OCI-LY7 (cell line): ENCODE measurements around the gene TMEM63B. TPM values are rescaled to one million over a fixed set of nuclear protein-coding genes. Genes with fewer than 3 reads are reported as not detected.

Experiments
- BruUV-seq: library from RNA; stranded (reverse); fragments of 400-500 nt; replicated peaks from 2 replicates; lab custom pipeline; 2021; lab: Mats Ljungman, UMichigan
- CTCF ChIA-PET: fragments of 300-600 bp; sonication (Branson Sonifier 250); formaldehyde crosslinking; loops from one replicate; lab custom pipeline; 2022; ENCODE audit warnings: antibody characterized with exemption; ENCODE audit not compliant: unreplicated experiment; lab: Charles Lee
- POLR2A ChIA-PET: fragments of 300-600 bp; sonication (Branson Sonifier 250); formaldehyde crosslinking; loops from one replicate; lab custom pipeline; 2022; ENCODE audit warnings: antibody characterized with exemption; lab: Charles Lee
- DNase-seq: peaks from one replicate; pipeline ENCODE4 v3.0.0-alpha.2; 2015; ENCODE audit warnings: low spot score
- H2AFZ ChIP-seq: fragments of 200-600 bp; sonication (generic), shearing (Covaris generic); 2 replicates; pipeline ENCODE4 v1.6.1; 2014; ENCODE audit warnings: mild to moderate bottlenecking, antibody characterized with exemption, low read length, moderate library complexity
- H3K27ac ChIP-seq: fragments of 200-600 bp; sonication (generic); 2 replicates; pipeline ENCODE4 v1.5.1; 2014; ENCODE audit warnings: mixed run types, low read depth, mild to moderate bottlenecking, moderate library complexity, low read length, inconsistent platforms; ENCODE audit not compliant: poor library complexity, severe bottlenecking
- H3K36me3 ChIP-seq: fragments of 200-600 bp; sonication (generic); 2 replicates; pipeline ENCODE4 v1.6.1; 2014; ENCODE audit warnings: mild to moderate bottlenecking, antibody characterized with exemption, low read length, moderate library complexity, mixed read lengths; ENCODE audit not compliant: insufficient read depth
- H3K4me1 ChIP-seq: fragments of 200-600 bp; sonication (generic); 2 replicates; pipeline ENCODE4 v1.5.1; 2014; ENCODE audit warnings: mild to moderate bottlenecking, low read length; ENCODE audit not compliant: insufficient read depth, poor library complexity, severe bottlenecking
- H3K4me2 ChIP-seq: fragments of 200-600 bp; sonication (generic); 2 replicates; pipeline ENCODE4 v1.6.1; 2014; ENCODE audit warnings: mild to moderate bottlenecking, low read length
- H3K4me3 ChIP-seq: fragments of 200-600 bp; sonication (generic); 2 replicates; pipeline ENCODE4 v1.5.1; 2014; ENCODE audit warnings: mild to moderate bottlenecking, low read depth, low read length; ENCODE audit not compliant: poor library complexity, severe bottlenecking
- H3K79me2 ChIP-seq: fragments of 200-600 bp; sonication (generic); 2 replicates; pipeline ENCODE4 v1.6.1; 2016; ENCODE audit warnings: low read depth, mild to moderate bottlenecking, low read length, moderate library complexity, mixed read lengths; ENCODE audit not compliant: insufficient read depth
- H3K9me2 ChIP-seq: fragments of 200-600 bp; sonication (generic); 2 replicates; pipeline ENCODE4 v1.6.1; 2016; ENCODE audit warnings: mild to moderate bottlenecking, low read length, mixed read lengths; ENCODE audit not compliant: insufficient read depth
- H3K9me3 ChIP-seq: fragments of 200-600 bp; sonication (generic); 2 replicates; pipeline ENCODE4 v1.6.1; 2014; ENCODE audit warnings: mild to moderate bottlenecking, mixed run types, low read length, mixed read lengths
- H4K20me1 ChIP-seq: fragments of 200-600 bp; sonication (generic); 2 replicates; pipeline ENCODE4 v1.6.1; 2014; ENCODE audit warnings: mild to moderate bottlenecking, antibody characterized with exemption, low read length, moderate library complexity, mixed read lengths; ENCODE audit not compliant: insufficient read depth
- CTCF ChIP-seq: fragments of 200-600 bp; sonication (generic); conservative IDR thresholded peaks from 2 replicates; pipeline ENCODE4 v1.5.1; 2014; ENCODE audit warnings: mild to moderate bottlenecking, antibody characterized with exemption, low read length, moderate library complexity, mixed read lengths
- EZH2phosphoT487 ChIP-seq: fragments of 200-600 bp; sonication (generic); IDR thresholded peaks from 2 replicates; pipeline ENCODE4 v1.6.1; 2018; ENCODE audit warnings: low read depth, borderline replicate concordance, mild to moderate bottlenecking, mixed run types, antibody characterized with exemption, low read length, moderate library complexity, mixed read lengths
- intact Hi-C: fragments of 100-400 bp; cut with micrococcal nuclease; formaldehyde crosslinking; loops from one replicate; pipeline ENCODE4 v1.10.0; 2022; ENCODE audit not compliant: unreplicated experiment
- total RNA-seq, 2 experiments: library from RNA; depleted of rRNA in 1 of 2; stranded (reverse); fragments of >200 nt in 1 of 2; shearing (Covaris generic) in 1 of 2; gene quantifications; 2 replicates each; pipeline ENCODE4 v1.2.3, GENCODE V29; 2014 to 2022

Gene TMEM63B
- total RNA-seq, 2 experiments from 2014 or later = 5.4 to 10.0 TPM

DNA sequence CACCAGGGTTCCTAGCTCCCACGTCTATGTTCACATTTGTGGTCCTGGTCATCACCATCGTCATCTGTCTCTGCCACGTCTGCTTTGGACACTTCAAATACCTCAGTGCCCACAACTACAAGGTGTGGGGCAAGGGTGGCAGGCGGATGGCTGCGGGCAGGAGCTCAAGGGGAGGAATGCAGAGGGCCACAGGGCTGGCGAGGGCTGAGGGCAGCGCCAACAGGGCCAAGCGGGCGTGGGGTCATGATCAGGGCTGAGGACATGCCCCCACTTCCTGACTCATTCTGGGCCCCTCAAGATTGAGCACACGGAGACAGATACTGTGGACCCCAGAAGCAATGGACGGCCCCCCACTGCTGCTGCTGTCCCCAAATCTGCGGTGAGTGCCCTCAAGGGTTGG, 26.7 kb downstream of the TMEM63B start:
- H3K4me3 ChIP-seq = no peak overlapping the region
- H3K4me2 ChIP-seq = no peak overlapping the region
- no peak overlapping the region for H2AFZ ChIP-seq
- no peak overlapping the region for H3K27ac ChIP-seq
- H3K9me2 ChIP-seq = no peaks in the 10 kb centered on the region
- BruUV-seq = no TSS peak
- TF ChIP-seq EZH2phosphoT487 (no peak), CTCF (no peak)
- peaks cover 4% of the 10 kb centered on the region for H3K4me1 ChIP-seq
- POLR2A ChIA-PET = interaction anchor here (0.5 to 1.3 kb wide), 2 partner anchors 66 to 172 kb away, joined by 3 read pairs; no protein-coding TSS in a partner anchor
- H3K36me3 ChIP-seq = no peaks in the 10 kb centered on the region
- CTCF ChIA-PET = no interaction called here
- intact Hi-C loops = no loop called here
- DNase-seq = no peak
- no peaks in the 10 kb centered on the region for H3K9me3 ChIP-seq
- H4K20me1 ChIP-seq = no peaks in the 10 kb centered on the region
- no peaks in the 10 kb centered on the region for H3K79me2 ChIP-seq

- CTCF ChIA-PET = interaction anchor here (0.5 kb wide), 1 partner anchor 65 kb away, joined by 4 read pairs; no protein-coding TSS in a partner anchor
- Histone ChIP-seq H3K9me2 (no peaks in the 10 kb centered on the region), H3K4me3 (no peak overlapping the region), H4K20me1 (no peaks in the 10 kb centered on the region), H3K79me2 (no peaks in the 10 kb centered on the region), H3K4me1 (peaks cover 1% of the 10 kb centered on the region), H2AFZ (no peak overlapping the region), H3K9me3 (no peaks in the 10 kb centered on the region), H3K36me3 (no peaks in the 10 kb centered on the region), H3K4me2 (no peak overlapping the region), H3K27ac (no peak overlapping the region)
- POLR2A ChIA-PET = no interaction called here
- no peak for DNase-seq
- TF ChIP-seq CTCF (no peak), EZH2phosphoT487 (no peak)
- BruUV-seq = no TSS peak
- intact Hi-C loops = no loop called here
Observed at GRCh38 chr6:44156494-44157151, 29.3 kb downstream of the TMEM63B start.

DNA sequence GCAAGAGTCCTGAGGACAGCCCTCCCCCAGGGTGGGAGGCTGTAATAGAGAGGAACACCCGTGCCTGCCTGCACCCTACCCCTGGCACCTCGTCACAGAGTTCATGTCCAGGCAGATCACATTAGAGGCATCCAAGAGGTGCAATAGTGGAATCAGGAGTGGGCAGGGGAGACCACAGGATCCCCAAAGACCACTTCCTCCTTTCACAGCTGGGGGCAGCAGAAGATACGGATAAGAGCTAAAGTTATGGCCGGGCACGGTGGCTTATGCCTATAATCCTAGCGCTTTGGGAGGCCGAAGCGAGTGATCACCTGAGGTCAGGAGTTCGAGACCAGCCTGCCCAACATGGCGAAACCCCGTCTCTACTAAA, 29.8 kb downstream of the TMEM63B start:
- BruUV-seq = no TSS peak
- no peaks in the 10 kb centered on the region for H3K9me2 ChIP-seq
- no peak overlapping the region for H3K27ac ChIP-seq
- H3K9me3 ChIP-seq = no peaks in the 10 kb centered on the region
- H3K36me3 ChIP-seq = no peaks in the 10 kb centered on the region
- H2AFZ ChIP-seq = no peak overlapping the region
- H3K4me1 ChIP-seq = no peaks in the 10 kb centered on the region
- no peak overlapping the region for H3K4me2 ChIP-seq
- ChIA-PET POLR2A (no interaction called here), CTCF (interaction anchor here (0.5 kb wide), 1 partner anchor 64 kb away, joined by 4 read pairs; no protein-coding TSS in a partner anchor)
- no peak overlapping the region for H3K4me3 ChIP-seq
- no peaks in the 10 kb centered on the region for H4K20me1 ChIP-seq
- no peak for TF ChIP-seq EZH2phosphoT487
- TF ChIP-seq CTCF = no peak
- intact Hi-C loops = no loop called here
- no peak for DNase-seq
- H3K79me2 ChIP-seq = no peaks in the 10 kb centered on the region
